ENCODE results near the gene USP7. TPM values are rescaled to one million over a fixed set of nuclear protein-coding genes. Genes with fewer than 3 reads are reported as not detected.
"Not testable (repeated sequence)": the region's sequence is repeated elsewhere in the genome, so short reads cannot be mapped to it uniquely, and the experiment has no call there.

The USP7 gene
- polyA plus RNA-seq, 4 donors, result 94.3 to 137 (median 127) TPM

DNA sequence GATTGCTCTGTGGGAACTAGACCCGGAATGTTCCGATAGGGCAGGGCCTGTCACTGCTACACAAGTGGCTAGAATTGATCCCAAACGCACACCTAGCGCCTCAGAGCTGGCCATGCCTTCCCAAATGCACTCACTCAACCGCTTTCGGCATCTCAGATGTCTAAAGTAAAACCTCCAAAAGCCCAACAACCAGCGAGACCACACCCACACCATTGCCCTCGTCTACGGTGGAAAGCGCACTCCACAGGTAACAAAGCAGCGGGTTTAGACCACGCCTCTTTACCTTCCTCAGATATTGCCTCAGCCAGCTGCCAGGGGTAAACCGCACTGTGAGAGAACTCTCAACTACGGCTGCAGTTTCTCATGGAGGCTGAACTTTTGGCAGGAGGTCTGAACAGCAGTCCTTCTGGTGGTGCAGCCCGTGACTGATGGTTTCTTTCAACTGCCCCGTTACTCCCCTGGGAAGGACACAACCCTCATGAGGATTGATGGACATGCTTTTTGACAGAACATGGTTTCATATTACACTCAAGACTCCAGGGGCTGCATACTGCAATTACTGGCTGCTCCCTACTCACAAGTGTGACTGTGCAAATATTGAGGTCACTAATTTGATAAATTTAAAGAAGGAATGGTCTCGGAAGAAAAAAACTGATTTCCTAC lies 34.5 kb downstream of the USP7 start:
- no peak for DNase-seq (ENCODE audit: low read depth in 4 of 4, low spot score in 3 of 4)

- DNase-seq (ENCODE audit: low read depth in 4 of 4, low spot score in 3 of 4), result no peak
Measured at GRCh38 chr16:8928467-8928957, 35.2 kb downstream of the USP7 start.

- DNase-seq (ENCODE audit: low read depth in 4 of 4, low spot score in 3 of 4), result no peak
Measured at GRCh38 chr16:8926827-8927226, 36.9 kb downstream of the USP7 start.

DNA sequence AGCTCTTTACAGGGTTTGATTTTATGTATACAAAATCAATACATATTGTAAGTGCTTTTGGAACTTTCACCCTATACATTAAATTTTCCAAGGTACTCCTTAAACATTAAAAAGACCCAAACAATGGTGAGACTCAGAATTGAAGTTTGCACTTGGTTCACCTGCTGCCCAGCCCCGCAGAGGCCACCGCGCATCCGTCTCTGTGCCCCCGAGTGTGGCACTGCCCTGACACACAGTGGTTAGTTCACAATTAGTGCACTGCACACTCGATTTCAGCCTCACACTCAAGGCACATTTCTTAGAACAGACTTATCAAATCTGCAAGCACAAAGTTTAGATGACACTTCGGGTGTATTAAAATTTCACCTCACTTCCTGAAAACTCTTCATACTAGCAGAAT lies 38.3 kb downstream of the USP7 start:
- DNase-seq (ENCODE audit: low read depth in 4 of 4, low spot score in 3 of 4), result no peak

DNA sequence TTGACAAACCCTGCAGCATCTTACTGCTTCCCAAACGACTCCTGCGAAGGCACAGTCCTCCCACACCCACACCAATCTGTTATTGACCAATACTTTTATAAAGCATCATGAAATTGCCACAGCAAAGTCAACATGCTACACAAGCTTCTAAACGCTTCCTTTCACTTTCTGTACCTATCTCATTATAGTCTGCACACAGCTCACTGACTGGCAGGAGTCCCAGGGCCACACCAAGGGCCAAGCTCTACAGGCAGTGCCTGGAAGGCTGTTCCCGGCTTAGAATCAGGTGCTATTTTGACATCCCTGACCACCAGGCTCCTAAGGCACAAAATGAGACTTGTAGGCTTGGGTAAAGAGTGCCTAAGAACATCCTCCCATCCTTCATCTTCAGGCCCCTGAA lies 39.5 kb downstream of the USP7 start:
- DNase-seq (ENCODE audit: low read depth in 4 of 4, low spot score in 3 of 4), result no peak

- DNase-seq (ENCODE audit: low read depth in 4 of 4, low spot score in 3 of 4), result no peak
Measured at GRCh38 chr16:8923199-8923598, 40.5 kb downstream of the USP7 start.

DNA sequence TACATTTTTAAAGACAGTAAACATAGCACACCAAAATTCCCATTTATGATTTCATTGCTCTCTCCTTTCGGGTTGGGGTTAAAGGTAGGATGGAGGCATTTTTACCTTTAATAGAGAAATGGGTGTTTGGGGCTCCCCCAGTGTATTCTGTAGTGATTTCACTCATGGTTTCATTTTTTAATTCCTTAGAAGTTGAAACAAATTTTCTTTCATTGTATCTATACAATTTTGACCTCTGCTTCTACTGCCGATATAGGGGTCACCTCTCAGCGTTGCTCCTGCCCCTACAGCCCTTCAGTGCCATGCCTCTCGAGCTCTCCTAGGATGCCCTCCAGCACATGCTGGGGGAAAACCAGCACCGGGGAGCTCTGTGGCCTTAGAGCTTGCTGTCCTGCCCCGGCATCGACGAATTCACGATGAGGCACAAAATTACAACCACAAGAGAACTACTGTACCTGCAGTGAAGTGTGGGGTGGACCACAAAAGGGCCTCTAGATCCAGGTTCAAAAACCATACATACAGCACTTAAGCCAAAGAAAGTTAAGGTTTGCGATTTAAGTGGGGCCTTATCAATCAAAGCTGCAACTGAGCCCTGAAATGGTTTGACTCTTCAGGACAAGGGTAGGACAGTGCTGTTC lies 42.2 kb downstream of the USP7 start:
- DNase-seq (ENCODE audit: low read depth in 4 of 4, low spot score in 3 of 4), result no peak

- DNase-seq (ENCODE audit: low read depth in 4 of 4, low spot score in 3 of 4), result no peak
Measured at GRCh38 chr16:8920645-8921346, 42.9 kb downstream of the USP7 start.

DNA sequence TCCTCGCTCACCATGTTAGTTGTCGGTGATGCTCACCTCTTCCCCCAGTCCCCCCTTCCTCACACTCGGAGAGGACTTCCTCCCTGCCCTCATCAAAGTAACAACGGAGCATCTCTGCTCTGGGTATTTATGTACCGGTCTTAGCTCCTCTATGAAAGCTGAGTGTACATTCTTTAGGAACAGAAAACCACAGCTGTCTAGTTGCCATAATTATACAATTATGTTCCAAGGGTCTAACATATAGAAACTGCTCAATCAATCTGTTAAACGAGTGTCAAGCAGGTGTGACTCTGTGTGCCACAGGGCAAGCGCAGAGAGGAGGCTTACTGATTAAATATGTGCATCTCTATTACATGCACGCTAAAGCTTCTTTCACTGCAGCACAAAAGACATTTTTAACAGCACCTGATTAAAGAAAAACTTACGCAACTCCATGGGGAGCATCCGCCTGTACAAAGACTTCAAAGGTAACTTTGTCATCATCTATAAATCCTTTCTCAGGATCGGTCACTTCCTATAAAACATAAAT lies 43.7 kb downstream of the USP7 start:
- DNase-seq (ENCODE audit: low read depth in 4 of 4, low spot score in 3 of 4), result no peak

DNA sequence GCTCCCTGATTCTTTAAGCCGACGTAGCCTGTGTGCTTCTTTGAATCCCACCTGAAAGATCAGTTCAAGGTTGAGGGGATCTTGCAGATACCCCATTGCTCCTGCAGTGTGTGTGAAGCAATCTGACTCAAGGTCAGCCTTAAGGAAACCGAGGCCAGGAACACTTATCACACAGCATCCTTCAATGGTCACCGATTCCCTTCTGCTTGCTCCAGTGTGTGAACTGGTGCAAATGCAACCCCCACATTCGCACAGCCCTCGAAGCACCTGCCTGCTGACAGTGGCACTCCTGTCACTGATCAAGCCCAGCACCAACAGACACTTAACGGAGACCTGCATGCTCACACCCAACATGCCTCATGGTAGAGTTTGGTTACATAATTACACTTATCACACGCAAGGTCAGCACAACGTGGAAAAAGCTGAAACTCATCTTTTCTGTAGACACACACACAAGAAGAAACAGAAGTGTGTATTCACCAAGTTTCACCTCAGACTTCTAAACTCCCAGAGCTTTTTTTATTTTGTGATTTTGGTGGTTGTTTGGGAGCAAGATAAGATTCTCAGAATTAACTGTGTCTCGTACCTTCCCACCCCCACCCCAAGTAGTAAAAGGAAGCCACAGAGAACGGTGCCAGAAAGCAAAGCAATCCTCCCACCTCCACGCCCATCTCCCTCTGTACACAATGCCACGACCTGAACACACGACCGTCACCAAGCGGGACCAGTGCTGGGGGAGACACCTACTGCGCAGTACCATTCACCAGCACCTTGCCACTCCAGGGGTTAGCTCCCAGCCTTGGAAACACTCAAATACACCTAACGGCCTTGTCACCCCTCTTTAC lies 44.4 kb downstream of the USP7 start:
- DNase-seq (ENCODE audit: low read depth in 4 of 4, low spot score in 3 of 4), result no peak

- DNase-seq (ENCODE audit: low read depth in 4 of 4, low spot score in 3 of 4), result not testable (repeated sequence)
Measured at GRCh38 chr16:8917336-8917735, 46.4 kb downstream of the USP7 start.

- DNase-seq (ENCODE audit: low read depth in 4 of 4, low spot score in 3 of 4), result no peak
Measured at GRCh38 chr16:8916541-8917225, 47.0 kb downstream of the USP7 start.

DNA sequence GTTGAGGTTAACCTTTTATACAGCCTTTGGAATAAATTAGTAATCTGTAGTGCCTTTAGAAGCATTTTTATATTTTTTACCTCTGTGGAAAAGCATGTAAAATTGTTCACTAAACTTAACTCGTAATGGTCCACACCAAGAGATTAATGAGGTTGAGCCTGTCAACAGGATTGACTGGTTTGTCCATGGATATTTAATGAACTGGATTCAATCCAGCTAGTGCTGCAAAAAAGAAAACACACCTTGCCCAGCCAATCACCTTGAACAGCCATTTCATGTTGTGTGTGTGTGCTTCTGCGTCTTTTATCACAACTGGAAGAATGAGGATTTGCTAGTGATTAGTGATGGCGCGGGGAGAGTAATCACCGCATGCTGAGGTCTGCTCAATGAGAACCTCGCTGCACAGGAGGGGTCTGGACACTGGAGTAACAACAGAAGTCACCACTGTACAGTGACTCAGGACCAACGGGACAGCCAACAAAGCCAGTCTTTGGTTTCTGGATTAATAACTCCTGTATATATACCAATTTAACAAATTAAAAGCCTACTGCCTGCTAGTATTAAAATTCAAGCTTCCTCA lies 47.9 kb downstream of the USP7 start:
- DNase-seq (ENCODE audit: low read depth in 4 of 4, low spot score in 3 of 4), result no peak

DNA sequence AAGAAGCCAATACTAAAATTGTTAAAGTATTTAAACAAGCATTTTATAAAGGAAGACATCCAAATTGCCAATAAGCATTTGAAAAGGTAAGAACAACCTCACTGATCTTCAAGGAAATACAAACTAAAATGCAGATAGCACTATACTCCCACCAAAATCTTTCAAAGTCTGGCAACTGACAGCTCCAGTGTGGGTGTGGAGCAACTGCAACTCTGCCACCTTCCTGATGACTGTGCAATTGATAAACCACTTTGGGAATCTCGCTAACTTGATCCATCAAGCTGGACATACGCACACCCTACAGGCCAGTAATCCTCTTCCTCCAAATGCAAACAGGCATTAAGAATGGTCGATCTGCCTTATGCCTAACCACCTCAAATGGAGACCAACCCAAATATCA lies 49.6 kb downstream of the USP7 start:
- no peak for DNase-seq (ENCODE audit: low read depth in 4 of 4, low spot score in 3 of 4)

DNA sequence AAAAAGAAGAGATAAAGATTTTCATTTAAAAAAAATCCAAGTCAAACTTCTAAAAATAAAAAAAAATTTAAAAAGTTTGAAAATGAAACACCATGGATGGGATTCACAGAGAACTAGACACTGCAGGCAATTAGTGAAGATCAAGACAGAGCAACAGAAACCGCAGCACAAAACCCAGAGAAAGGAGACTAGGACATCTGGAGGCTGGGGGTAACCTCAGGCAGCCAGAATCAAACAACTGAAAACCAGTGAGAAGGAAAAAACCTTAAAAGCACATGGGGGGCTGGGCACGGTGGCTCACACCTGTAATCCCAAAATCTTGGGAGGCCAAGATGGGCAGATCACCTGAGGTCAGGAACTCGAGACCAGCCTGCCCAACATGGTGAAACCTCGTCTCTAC lies 50.9 kb downstream of the USP7 start:
- no peak for DNase-seq (ENCODE audit: low read depth in 4 of 4, low spot score in 3 of 4)

- no peak for DNase-seq (ENCODE audit: low read depth in 4 of 4, low spot score in 3 of 4)
Measured at GRCh38 chr16:8910811-8911210, 52.9 kb downstream of the USP7 start.

- no peak for DNase-seq (ENCODE audit: low read depth in 4 of 4, low spot score in 3 of 4)
Measured at GRCh38 chr16:8908810-8909468, 54.8 kb downstream of the USP7 start.

GRCh38 chr16:8907096-8907495 lies 56.6 kb downstream of the USP7 start:
- DNase-seq (ENCODE audit: low read depth in 4 of 4, low spot score in 3 of 4), result no peak

Measured in left renal pelvis (tissue), 4 donors.